Stimulated activated CD4-positive, alpha-beta T cell treated with anti-CD3 and anti-CD28 coated beads, Interleukin-4, amount 100 ng/mL, for 1 hour (primary cell): ENCODE results near the gene DYSF.

Source experiments
- DNase-seq: peaks from one replicate; pipeline ENCODE4 v3.0.0-alpha.2; 2020

DYSF gene

DNA sequence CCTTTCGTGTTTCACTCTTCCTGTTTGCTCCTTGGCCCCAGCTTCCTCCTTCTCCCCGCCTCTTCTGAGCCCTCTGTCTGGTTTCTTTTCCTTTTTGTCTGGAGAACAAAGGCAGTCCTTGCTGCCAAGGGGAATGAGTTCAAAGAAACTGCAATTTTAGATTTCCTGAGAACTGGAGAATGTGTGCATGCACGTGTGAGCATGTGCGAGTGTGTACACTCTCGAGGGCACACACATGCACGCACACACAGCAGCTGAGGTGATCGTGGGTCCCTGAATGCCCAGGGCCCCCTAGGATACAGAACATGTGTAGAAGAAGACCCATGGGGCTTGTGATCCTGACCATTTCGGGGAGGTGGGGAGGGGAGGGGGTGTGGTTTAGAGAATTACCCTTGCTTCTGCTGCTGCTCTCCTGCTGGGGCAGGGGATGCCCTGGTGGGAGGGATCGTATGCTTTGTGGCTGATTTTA lies 151.8 kb downstream of the DYSF start:
- no peak for DNase-seq

DNA sequence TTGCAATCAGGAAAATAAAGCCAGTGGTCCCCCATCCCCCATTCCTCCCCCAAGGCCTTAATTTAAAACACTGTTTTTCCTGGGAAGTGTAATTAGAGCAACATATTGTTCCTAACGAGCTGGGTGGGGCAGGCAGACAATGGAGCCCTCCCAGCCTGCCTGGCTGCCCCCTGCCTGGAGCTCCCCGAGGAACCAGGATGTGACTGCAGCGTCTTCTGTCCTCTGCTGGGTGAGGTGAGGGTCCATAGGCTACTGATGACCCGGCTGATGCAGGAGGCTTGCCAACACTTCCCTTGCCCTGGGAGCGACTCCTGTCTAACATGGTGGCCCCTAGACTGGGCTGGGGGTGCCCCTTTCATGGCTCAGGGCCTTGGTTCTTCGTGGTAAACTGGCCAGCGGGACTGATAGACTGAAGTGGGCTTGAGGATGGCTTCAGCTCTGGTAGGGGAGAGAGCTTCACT lies 152.4 kb downstream of the DYSF start:
- no peak for DNase-seq

DNA sequence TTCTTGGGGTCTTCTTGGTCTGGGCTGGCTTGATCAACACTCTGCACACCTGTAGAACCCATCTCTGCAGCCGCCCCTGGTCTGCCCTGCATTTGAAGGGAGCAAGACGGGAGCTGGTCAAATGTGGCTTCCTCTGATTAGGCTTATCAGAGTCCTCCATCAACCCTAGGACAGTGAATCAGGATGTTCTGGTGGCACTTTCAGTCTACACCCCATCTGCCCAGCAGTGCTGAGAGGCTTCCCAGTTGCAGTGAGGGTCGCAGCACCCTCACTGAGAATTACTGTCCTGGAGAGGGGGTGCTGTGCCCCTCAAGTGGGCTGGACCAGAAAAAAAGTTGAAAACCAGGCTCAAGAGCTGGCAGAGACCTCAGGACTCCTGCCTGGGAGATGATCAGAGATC lies 152.9 kb downstream of the DYSF start:
- DNase-seq = no peak

DNA sequence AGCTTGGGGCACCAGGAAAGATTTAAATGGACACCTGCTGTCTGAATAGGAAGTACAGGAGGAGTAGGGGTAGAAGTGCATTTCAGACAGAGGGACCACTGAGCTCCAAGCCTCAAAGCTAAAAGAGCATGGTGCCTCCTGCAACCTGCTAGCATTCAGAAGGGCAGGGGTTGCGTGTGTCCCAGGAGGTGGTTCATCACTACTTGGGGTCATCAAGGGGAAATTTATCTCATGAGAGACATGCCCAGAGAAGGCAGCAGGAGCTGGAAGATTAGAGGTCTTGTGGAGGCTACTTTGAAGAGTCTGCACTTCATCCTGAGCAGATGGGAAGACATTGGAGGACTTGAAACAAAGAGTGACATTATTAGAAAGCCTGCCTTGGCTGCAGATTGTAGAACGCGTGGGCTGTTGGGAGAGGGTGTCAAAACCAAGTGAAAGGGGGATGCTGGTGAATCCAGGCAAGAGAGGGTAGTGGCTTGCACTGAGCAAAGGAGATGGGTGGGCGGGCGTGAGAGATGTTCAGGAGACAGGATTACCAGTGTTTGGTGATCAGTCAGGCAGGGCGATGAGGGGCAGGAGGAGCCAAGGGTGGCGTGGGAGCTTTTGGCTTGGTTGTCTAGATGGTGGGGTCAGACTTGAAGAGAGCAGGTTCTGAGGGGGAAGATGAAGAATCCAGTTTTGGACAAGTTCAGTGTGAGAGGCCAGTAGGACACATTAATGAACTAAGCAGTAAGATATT lies 154.0 kb downstream of the DYSF start:
- no peak for DNase-seq

DNA sequence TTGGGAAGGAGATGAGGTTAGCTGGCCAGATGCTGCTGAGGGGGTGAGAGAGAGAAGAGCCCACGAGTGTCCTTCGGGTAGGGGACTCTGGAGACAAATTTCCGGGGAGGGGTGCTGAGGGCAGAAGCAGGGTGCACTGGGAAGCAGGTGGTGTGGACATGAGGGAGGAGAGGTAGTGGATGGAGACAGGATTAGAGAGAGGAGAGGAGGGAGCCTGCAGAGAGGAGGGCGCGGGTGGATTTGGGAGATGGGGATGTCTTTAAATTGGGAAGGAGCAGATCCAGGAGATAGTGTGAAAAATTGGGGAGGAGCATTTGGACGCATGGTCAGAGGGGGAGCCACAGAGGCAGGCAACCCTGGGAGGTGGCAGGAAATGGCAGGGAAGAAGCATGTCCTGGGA lies 154.7 kb downstream of the DYSF start:
- no peak for DNase-seq

DNA sequence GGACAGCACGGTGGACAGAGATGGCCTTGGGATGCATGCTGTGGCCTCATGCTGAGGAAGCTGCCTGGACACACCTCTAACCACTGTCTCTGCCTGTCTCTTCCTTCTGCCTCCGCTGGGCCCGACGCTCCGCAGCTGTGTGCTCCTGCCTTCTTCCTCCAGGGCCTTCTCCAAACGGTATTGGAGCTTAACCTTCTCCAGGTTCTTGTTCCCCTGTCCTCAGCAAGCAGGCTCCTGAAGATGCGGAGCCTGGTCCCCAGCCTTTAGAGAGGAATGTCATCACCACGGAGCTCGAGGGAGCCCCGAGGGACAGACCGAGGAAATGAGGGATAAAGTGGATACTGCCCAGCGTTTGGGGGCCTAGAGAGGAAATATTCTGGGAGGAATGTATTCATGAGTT lies 155.1 kb downstream of the DYSF start:
- no peak for DNase-seq

DNA sequence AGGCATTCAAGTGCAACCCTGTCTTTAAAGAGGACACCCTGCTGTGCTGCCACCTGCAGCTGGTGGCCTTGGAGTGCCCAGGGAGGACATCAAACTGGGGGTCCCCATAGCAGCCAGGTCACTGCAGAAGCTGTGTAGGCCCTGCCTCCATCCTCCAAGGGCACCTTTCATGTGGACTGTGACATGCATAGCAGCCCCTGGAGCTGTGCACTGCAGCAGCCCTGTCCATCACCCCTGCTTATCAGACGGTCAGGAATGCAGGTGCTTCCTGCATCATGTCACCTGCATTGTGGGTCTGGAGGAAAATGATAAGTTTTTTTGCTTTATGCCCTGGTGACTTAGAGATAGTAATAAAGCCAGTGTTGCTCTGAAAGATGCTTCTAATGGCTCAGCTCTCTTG lies 155.7 kb downstream of the DYSF start:
- DNase-seq = no peak

DNA sequence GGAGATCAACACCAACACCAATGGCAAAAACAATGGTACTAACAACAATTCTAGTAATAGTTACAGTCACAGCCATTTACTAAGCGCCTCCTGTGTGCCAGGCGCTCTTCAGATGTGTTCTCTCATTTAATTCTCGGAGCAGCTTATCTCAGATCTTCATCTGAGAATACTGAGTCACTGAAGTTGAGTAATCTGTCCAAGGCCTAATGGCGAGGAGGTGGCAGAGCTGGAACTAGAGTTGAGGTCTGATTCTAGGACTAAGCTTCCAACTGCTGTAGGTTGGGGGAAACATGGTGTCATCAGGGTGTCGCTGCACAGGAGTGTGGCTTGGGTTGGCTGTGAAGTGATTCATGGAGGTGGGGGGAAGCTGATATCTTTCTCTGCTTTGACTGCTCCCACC lies 156.1 kb downstream of the DYSF start:
- no peak for DNase-seq

DNA sequence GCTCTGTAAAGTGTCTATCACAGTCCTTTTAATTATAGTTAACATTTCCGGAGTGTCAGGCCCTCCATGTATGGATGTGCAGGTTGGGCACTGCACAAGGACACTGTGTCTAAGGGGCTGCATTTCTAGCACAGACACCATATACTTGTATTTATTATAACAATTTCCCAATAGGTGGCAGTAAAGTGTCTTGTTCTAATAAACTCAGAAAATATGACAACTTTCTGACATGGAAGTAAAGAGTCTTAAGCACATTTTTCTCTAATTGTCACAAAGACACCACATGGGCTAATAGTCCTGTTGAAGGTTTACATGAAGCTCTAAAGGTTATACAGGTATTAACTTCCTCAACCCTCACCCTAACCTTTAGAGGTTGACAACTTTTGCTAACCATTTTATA lies 156.6 kb downstream of the DYSF start:
- no peak for DNase-seq

DNA sequence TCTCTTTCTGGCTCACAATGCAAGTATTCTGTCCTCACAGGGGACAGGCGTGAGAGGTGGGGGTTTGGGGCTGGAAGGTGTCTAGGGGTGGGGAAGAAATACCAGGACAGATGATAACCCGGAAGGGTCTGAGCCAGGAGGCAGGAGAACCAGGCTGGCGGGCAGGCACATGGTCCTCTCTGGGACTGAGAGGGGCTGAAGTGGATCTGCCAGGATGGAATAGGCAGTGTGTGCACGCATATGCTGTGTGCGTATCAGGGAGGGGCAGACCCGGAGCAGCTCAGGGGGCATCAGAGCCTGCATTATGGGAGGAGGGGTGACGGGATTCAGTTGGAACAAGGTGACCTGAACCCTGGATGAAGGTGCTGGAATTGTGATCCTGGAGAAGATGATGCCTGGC lies 157.3 kb downstream of the DYSF start:
- no peak for DNase-seq

DNA sequence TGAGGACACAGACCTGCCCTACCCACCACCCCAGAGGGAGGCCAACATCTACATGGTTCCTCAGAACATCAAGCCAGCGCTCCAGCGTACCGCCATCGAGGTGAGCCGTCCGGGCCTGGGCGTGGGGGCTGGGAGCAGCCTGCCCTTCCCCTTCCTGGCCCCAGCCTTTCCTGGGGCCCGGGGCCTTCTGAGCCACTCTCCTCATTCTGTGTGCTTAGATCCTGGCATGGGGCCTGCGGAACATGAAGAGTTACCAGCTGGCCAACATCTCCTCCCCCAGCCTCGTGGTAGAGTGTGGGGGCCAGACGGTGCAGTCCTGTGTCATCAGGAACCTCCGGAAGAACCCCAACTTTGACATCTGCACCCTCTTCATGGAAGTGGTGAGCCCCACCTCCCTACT lies 157.9 kb downstream of the DYSF start:
- no peak for DNase-seq

DNA sequence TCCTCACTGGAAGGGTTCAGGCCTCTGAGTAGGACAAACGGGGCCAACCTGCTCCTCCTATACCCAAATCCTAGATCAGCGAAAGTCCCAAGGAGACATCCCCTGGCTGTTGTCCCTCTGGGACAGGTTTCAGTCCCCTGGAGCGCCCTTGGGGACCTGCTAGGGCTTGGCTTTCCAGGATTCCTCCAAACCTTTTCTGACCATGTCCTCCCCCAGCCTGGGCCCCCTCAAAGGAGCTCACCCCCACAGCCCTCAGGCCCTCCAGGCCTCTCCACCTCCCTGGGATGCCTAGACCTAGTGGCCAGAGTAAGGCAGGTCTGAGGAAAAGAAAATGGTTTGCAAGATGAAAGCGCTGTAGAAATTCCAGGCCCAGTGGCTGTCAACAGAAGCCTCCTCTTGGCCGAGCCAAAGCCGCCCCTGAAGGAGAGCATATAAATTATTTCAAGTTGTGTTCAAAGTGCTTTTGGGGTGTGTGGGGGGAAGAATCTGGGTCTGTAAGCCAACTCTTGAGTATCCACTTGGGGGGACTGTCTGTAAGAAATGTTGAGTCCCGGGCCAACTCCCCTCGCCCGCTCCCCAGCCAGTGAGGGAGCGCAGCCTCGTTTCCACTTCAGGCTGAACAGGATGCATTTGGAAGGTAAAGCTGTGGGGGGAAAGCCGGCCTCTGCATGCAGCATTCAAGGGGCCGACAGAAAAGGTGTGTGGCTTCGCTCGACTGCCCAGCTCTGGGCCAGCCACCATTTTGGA lies 158.6 kb downstream of the DYSF start:
- no peak for DNase-seq

DNA sequence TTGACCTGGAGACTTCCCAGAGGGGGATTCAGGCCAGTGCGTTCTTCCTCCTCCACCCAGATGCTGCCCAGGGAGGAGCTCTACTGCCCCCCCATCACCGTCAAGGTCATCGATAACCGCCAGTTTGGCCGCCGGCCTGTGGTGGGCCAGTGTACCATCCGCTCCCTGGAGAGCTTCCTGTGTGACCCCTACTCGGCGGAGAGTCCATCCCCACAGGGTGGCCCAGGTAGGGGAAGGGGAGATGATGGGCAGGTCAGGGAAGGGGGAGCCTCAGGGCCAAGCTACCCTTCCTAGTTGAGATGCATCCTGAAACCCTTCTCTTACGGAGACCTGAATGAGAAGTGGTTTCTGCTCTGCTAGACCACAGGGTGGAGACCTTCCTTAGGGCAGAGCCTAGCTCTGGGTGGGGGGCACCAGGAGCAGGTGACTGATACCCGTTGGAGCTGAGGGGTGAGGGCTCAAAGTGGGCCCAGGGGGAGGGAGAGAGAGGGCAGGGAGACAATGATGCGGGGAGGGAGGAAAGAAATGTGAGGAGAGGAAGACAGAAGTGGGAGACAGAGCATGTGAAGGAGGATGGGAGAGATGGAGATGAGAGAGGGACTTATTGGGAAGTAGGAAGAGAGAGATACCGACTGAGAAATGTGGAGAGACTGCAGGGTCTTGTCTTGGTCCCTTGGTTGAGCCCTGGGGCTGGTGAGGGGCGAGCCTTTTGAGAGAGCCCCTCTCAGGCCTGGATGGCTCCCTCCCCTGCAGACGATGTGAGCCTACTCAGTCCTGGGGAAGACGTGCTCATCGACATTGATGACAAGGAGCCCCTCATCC lies 159.4 kb downstream of the DYSF start:
- DNase-seq = no peak

DNA sequence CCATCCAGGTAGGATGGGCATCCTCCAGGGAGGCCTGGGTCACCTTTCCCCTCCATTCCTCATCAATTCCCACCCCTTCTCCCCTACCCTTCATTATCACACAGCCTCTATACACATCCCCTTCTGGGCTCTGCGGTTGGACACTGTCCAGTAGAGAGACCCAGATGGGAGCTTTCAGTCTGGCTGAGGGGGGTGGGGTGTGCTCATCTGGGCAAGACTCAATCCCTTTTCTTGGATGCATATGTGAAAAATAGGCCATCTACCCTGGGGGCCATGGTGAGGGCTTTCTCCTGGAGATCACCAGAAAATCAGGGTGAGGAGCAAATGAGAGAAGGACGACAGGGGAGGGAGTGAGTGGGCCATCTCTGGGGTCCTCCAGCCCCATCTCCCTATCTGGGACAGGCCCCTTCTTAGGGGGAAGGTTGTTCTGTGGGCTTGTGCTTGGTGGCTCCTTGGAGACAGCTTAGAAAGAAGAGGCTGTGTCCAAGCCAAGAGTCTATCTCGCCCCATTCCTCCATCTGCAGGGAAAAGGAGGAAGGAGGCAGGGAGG lies 160.1 kb downstream of the DYSF start:
- DNase-seq = no peak

DNA sequence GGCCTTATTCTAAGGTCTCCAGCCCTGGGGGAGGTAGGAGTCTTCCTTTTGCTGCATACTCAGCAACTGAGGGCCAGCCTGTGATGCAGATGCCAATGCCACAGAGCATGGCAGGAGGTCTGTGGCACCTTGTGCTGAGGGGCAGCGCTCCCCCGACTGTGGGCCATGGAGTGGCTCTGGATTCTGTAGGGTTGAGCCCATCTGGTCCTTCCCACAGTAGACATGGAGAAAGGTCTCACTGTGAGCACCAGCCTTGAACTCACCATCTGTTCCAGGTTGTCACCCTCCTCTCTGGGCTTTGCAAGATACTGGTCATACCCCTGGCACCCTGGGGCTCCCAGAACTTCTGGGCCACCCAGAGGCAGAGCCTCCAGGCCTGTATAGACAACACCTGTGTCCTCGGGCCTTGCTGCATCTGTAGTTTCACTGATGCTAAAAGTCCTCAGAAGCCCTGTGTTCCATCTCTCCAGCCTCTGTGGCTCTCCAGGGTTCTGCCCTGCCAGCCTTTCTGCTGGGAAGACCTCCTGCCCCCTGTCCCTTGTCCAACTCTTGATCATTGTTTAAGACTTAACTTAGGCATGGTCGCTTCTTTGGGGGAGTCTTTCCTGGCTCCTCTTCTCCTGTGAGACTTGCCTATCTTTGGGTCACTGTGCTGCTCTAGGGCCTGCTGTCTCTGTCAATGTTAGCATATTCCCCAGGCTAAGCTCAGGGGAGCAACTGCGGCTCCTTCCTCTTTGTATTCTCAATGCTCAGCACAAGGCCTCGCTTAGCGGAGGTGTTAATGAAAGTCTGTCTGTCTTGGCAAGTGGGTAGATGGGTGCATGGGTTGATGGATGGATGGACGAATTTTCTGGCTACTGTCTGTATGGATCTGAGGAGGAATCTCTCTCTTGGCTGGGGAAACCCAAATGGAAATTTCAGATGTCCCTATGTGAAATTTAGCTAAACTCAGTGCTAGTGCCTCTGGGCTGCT lies 160.9 kb downstream of the DYSF start:
- no peak for DNase-seq

DNA sequence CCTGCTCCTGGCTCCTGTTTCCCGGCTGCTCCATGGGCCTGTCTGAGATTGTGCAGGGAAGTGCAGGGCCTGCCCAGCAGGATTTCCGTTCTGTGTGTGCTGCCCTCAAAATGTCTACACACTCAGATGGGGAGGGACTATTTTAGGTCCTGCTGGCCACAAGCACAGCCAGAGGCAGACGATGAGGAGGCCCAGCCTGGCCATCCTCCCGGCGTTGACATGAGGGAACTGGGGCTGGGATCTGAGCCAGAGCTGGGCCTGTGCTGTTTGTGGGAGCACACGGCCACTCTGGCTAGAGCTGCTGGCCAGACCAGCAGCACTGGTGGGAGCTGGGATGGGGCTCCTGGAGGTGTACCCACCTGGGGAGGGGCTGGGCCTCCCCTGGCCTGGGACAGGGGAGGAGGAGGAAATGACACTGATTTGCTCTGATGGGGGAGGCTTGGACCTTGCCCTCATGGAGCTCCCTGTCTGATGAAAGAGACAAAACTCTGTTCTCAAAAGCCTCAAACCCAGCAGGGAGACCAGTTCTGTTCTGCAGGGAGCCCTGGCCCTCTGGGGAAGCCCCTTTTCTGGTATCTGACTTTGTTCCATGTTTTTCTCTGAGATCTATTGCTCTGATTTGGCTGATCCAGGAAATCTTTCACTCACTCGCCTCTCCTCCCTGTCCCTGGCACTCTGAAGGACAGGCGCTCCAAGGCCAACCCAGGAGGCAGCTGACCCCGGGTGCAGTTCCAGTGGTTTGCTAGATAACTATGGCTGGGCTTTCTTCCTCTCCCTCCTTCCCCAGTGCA lies 161.8 kb downstream of the DYSF start:
- no peak for DNase-seq

DNA sequence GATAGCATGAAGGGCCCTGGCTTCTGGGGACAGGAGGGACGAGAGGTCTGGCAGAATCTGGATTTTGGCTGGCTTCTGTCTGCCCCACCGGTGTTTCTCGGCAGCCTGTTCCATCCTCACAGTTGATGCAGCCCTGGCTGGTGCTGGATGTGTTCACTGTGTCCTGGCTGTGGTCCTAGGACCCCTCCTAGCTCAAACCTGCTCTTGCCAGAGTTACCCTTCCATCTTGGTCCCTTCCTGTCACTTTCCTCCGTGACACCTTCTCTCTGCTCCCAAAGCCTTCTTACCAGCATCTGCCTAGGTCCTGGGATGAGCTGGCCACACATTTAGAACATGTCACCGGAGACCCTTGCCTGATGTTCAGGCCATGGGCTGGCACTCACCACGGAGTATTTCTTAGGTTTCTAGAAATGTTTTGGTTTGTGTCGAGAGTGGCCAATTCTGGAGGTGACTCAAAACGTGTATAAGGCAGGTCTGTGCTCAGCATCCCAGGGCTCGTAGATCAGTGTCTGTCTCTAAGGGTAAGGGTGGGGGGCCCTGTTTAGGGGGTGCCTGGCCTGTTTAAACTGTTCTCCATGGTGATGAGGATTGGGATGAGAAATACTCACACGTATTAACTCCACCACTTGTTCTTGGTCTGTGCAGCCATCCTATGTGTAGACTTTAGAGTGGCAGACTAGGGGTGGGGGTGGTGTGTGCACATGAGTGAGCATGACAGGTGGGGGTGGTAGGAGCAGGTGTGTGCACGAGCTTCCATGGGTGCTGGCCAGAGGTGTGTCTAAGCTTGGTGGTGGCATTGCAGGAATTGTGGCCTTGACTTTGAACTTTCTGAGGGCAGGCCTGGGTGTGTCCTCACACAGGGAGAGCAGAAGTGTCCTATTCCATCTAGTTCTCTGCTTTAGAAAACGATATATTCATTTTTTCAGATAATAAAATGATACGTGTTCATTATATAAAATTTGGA lies 162.7 kb downstream of the DYSF start:
- no peak for DNase-seq

DNA sequence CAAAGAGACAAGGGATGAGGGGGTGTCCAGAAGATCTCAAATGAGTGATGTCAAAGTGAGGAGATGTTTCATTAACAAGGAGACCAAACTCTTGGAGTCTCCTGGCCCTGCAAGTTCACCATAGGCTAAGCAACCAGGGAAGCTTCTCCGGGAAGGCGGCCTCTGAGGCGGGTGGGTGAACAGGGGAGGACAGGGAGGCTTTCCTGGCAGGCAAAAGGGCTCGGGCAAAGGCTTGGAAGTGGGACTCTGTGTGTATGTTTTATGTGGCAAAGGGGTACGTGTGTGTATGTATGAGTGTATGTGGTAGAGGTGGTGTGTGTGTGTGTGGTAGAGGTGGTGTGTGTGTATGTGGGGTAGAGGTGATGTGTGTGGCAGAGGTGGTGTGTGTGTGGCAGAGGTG lies 163.9 kb downstream of the DYSF start:
- DNase-seq = no peak

DNA sequence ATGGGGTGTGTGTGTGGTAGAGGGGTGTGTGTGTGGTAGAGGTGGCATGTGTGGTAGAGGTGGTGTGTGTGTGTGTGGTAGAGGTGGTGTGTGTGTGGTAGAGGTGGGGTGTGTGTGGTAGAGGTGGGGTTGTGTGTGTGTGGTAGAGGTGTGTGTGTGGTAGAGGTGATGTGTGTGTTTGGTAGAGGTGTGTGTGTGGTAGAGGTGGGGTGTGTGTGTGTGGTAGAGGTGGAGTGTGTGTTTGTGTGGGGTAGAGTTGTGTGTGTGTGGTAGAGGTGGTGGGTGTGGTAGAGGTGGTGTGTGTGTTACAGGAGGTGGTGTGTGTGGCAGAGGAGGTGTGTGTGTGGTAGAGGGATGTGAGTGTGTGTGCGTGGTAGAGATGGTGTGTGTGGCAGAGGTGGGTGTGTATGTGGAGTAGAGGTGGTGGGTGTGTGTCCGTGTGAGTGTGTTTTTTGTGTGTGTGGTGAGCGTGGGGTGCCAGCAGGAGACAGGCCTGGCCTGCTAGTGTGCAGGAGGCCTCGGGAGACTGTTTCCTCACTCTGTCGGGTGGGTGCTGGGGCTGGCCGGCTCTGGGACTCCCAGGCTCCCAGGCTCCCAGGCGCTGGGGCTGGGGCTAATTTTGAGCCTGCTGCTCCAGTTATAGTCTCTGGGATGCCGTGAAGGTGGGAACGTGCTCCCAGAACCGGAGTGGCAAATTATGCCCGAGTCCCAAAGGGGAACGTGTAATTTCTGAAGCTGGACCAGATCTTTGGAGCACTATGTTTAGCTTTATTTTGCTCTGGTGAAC lies 165.2 kb downstream of the DYSF start:
- DNase-seq = no peak
